GM12874 (cell line): Measurements from ENCODE around the gene KDF1.

Source experiments
- CTCF ChIP-seq: IDR thresholded peaks from 2 replicates; pipeline ENCODE4 v1.5.1; 2011; ENCODE audit warnings: low read depth, mild to moderate bottlenecking, control low read depth, low read length, moderate library complexity; ENCODE audit not compliant: insufficient read depth

The KDF1 gene

GRCh38 chr1:26959270-26959669 lies 998 bp downstream of the KDF1 start:
- no peak for TF ChIP-seq CTCF

- TF ChIP-seq CTCF: no peak
These were observed 3.0 kb downstream of the KDF1 start for GRCh38 chr1:26957306-26957705.

- no peak for TF ChIP-seq CTCF
These were observed 3.9 kb downstream of the KDF1 start for GRCh38 chr1:26956321-26956720.

GRCh38 chr1:26953374-26953773 lies 6.9 kb downstream of the KDF1 start:
- TF ChIP-seq CTCF: no peak

GRCh38 chr1:26951821-26952497 lies 8.3 kb downstream of the KDF1 start:
- no peak for TF ChIP-seq CTCF

DNA sequence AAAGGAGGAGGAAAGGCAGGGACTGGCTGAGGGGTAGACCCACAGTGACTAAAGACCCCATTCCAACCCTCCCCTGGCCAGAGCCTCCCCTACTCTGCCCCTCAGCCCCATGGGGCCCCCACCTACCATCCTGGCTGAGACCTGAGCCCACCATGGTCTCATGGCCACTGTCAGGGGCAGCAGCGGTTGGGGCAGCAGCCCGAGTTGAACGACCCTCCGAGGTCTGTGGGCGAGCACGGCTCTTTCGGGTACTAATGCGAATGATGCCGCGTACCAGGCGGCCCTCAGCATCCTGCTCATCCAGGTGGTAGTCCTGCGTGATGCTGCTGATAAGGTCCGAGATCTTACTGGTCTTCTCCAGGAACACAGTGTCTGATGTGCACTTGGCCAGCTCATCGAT lies 9.1 kb downstream of the KDF1 start:
- TF ChIP-seq CTCF: no peak

- no peak for TF ChIP-seq CTCF
These were observed 9.7 kb downstream of the KDF1 start for GRCh38 chr1:26950602-26951001.
